ENCODE results near the gene RAB26.
"Not testable (repeated sequence)": the region's sequence is repeated elsewhere in the genome, so short reads cannot be mapped to it uniquely, and the experiment has no call there.

RAB26 gene

GRCh38 chr16:2196162-2196980 lies 47.9 kb downstream of the RAB26 start, which contains the start of gene CASKIN1:
Gene CASKIN1, minus strand, starts transcription at chr16:2196605. Its CDS starts 173 bp downstream, at chr16:2196432.
- DNase-seq (ENCODE audit: low read depth) = no peak

DNA sequence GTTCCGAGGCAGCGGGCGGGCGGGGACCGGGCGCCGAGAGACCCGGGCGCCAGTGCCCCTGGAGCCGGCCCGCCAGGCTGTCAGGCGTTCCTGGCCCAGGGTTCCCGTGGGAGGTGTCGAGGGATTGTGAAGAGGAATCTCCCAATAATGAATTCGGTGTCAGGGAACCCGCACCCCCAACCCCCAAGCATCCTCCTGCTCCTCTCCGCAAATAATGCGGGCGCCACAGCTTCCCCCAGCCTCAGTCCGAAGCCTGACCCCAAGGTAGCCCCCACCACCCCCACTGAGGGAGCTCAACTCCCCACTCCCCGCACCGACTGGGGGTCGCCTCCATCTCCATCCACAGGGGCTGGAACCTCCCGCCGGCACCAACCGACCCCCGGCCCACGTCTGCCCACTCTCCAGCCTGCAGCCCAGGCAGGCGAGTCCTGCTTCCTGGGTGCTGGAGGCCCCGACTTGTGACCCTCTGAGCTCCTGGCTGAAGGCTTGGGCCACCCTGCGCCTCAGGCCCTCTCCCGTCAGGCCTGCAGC lies 48.6 kb downstream of the RAB26 start:
- no peak for DNase-seq (ENCODE audit: low read depth)

DNA sequence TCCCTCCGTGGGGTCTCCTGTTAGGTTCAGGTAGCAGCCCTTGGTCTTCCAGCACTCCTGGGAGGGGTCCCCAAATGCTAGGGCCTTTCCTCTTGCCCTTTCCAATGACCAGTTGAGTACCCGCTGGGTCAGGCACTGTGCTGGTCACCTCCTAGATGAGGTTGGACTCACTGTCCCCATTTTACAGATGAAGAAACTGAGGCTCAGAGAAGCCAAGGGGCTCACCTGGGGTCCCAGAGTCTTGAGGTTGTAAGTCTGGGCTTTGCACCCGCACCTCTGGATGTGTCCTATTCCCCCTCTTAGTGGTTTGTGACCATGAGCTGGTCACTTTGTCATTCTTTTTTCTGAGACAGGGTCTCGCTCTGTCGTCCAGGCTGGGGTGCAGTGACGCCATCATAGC lies 49.3 kb downstream of the RAB26 start:
- no peak for DNase-seq (ENCODE audit: low read depth)

DNA sequence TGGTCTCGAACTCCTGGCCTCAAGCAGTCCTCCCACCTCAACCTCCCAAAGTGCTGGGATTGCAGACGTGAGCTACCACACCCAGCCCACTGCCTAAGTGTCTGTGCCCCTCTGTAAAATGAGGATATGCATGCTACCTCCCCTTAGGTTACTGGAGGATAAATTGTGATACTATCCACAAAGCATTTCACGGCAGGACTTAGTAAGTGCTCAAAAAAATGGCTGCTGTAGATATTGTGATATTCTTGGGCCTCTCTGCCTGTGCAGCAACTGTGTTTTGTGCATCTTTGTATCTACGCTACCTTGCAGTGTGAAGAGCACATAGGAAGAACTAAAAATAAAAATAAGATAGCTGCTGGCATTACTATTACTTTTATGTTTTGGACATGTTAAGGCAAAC lies 49.9 kb downstream of the RAB26 start:
- DNase-seq (ENCODE audit: low read depth) = no peak

- DNase-seq (ENCODE audit: low read depth) = no peak
Measured at GRCh38 chr16:2199095-2199494, 50.7 kb downstream of the RAB26 start.

- no peak for DNase-seq (ENCODE audit: low read depth)
Measured at GRCh38 chr16:2199621-2200139, 51.3 kb downstream of the RAB26 start.

GRCh38 chr16:2200313-2200712 lies 51.9 kb downstream of the RAB26 start:
- no peak for DNase-seq (ENCODE audit: low read depth)

DNA sequence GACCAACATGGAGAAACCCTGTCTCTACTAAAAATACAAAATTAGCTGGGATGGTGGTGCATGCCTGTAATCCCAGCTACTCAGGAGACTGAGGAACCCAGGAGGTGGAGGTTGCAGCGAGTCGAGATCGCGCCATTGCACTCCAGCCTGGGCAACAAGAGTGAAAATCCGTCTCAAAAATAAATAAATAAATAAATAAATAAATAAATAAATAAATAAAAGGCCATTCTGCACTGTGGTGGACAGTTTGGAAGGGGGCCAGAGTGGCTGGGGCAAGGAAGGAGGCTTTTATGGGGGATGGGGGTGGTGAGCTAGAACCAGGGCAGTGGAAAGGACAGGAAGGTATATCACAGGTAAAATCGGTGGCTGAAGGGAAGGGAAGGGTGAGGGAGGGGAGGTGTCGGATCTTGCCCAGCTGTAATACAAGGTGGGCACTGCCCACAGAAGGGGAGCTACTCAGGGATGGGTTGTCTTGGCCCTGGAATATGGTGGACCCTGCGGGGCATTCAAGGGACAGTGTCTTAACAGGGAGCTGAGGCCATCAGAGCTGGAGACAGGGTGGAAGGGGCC lies 54.8 kb downstream of the RAB26 start:
- DNase-seq (ENCODE audit: low read depth) = not testable (repeated sequence)
